GM12892 (cell line): ENCODE measurements around the gene SCUBE2.

Source experiments
- POLR2A ChIP-seq: IDR thresholded peaks from 2 replicates; pipeline ENCODE4 v1.6.1; 2011; ENCODE audit warnings: low read depth, low read length, control low read depth
- POLR2AphosphoS5 ChIP-seq: IDR thresholded peaks from 2 replicates; pipeline ENCODE4 v1.6.1; 2011; ENCODE audit warnings: low read depth, low read length, control low read depth
- TAF1 ChIP-seq: IDR thresholded peaks from 2 replicates; pipeline ENCODE4 v1.6.1; 2011; ENCODE audit warnings: low read depth, mild to moderate bottlenecking, control low read depth, low read length, borderline replicate concordance

DNA sequence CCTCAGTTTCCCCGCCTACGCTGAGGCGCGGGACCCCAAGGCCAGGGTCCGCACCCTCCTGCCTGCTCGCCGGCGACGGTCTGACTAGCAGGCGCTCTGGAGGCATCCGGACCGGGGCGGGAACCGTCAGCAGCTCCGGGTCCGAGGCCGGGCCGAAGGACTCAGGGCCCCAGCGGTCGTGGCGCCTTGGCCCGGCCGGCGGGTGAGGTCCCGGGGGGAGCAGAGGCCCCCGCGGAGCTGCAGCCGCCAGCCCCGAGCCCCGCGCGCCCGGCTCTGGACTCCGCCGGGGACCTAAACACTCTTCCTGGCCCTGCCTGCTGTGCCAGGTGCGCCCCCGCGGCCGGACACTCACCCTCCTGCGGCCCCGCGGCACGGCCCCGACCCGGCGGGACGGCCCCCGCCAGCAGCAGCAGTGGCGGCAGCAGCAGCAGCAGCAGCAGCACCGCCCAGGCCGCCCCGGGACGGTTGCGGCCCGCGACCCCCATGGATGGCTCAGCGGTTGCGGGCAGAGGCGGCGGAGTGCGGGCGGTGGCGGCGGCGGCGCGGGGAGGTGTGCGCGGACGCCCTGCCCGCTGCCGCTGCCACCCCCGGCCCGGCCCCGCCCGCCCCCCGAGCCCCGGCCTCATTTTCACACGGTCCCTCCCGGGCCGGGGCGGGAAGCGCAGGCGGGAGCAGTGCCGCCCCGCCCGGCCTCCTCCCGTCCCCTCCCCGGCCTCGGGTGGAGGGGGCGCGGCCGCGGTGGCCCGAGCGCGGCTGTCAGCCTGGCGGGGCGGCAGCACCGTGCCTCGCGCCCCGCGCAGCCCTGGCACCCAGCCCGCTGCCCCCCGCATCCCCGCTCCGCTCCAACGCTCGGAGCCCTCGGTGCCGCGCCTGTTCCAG, at the start of gene SCUBE2:
- TF ChIP-seq POLR2AphosphoS5 (no peak), POLR2A (no peak), TAF1 (no peak)
